ENCODE data around the gene PAX4. TPM values are rescaled to one million over a fixed set of nuclear protein-coding genes. Genes with fewer than 3 reads are reported as not detected.

Gene PAX4
- total RNA-seq, 2 experiments from 2014 or later, result not detected

GRCh38 chr7:127591591-127591990, 26.4 kb downstream of the PAX4 start:
- Mint-ChIP-seq H3K36me3 (ENCODE audit: low read depth) (peaks cover 22% of the 10 kb centered on the region), H3K27ac (no peak overlapping the region), H3K4me1 (ENCODE audit: low read depth) (peaks cover 15% of the 10 kb centered on the region), H3K27me3 (ENCODE audit: low read depth) (no peaks in the 10 kb centered on the region), H3K4me3 (no peak overlapping the region), H3K9me3 (ENCODE audit: insufficient read depth) (no peaks in the 10 kb centered on the region)
- CTCF ChIA-PET, result no interaction called here
- POLR2A ChIA-PET, result no interaction called here
- DNase-seq (no peak), ATAC-seq (no peak)

- Mint-ChIP-seq H3K36me3 (ENCODE audit: low read depth) (peaks cover 22% of the 10 kb centered on the region), H3K4me3 (no peak overlapping the region), H3K27ac (no peak overlapping the region), H3K4me1 (ENCODE audit: low read depth) (peaks cover 15% of the 10 kb centered on the region), H3K9me3 (ENCODE audit: insufficient read depth) (no peaks in the 10 kb centered on the region), H3K27me3 (ENCODE audit: low read depth) (no peaks in the 10 kb centered on the region)
- ChIA-PET CTCF (no interaction called here), POLR2A (no interaction called here)
- ATAC-seq (no peak), DNase-seq (no peak)
Measured at GRCh38 chr7:127591189-127591588, 26.8 kb downstream of the PAX4 start.

- ChIA-PET POLR2A (no interaction called here), CTCF (no interaction called here)
- Mint-ChIP-seq H3K27ac (peak overlapping the region; percentile 60), H3K36me3 (ENCODE audit: low read depth) (peaks cover 22% of the 10 kb centered on the region), H3K27me3 (ENCODE audit: low read depth) (no peaks in the 10 kb centered on the region), H3K9me3 (ENCODE audit: insufficient read depth) (no peaks in the 10 kb centered on the region), H3K4me3 (peak overlapping the region; percentile 85), H3K4me1 (ENCODE audit: low read depth) (peaks cover 22% of the 10 kb centered on the region)
- ATAC-seq, result no peak
- no peak for DNase-seq
Measured at GRCh38 chr7:127589896-127590295, 28.0 kb downstream of the PAX4 start.

- no peaks in the 10 kb centered on the region for H3K9me3 Mint-ChIP-seq (ENCODE audit: insufficient read depth)
- DNase-seq (peak; percentile 55), ATAC-seq (peak; percentile 27)
- ChIA-PET POLR2A (interaction anchor here (1.9 kb wide), 1 partner anchor 197 kb away, joined by 9 read pairs; the partner anchor contains the start of gene ZNF800), CTCF (interaction anchor here (0.6 to 1.0 kb wide), 4 partner anchors 68 to 241 kb away, joined by 3 to 4 read pairs (median 3); no protein-coding TSS in a partner anchor)
- H3K27me3 Mint-ChIP-seq (ENCODE audit: low read depth), result no peaks in the 10 kb centered on the region
- peaks cover 32% of the 10 kb centered on the region for H3K4me1 Mint-ChIP-seq (ENCODE audit: low read depth)
- H3K36me3 Mint-ChIP-seq (ENCODE audit: low read depth), result peaks cover 26% of the 10 kb centered on the region
- H3K27ac Mint-ChIP-seq, result peak overlapping the region; percentile 86
- H3K4me3 Mint-ChIP-seq, result peak overlapping the region; percentile 85
Measured at GRCh38 chr7:127588697-127589482, 29.1 kb downstream of the PAX4 start.

- H3K4me3 Mint-ChIP-seq, result peak within 1 kb of the TSS; percentile 85
- H3K4me1 Mint-ChIP-seq (ENCODE audit: low read depth), result peaks cover 39% of the 10 kb centered on the region
- peak; percentile 88 for DNase-seq
- no peaks in the 10 kb centered on the region for H3K27me3 Mint-ChIP-seq (ENCODE audit: low read depth)
- CTCF ChIA-PET, result interaction anchor here (0.6 to 1.0 kb wide), 4 partner anchors 69 to 240 kb away, joined by 3 to 4 read pairs (median 3); no protein-coding TSS in a partner anchor
- peak within 1 kb of the TSS; percentile 86 for H3K27ac Mint-ChIP-seq
- peak; percentile 85 for ATAC-seq
- no peaks in the 10 kb centered on the region for H3K9me3 Mint-ChIP-seq (ENCODE audit: insufficient read depth)
- POLR2A ChIA-PET, result interaction anchor here (1.9 kb wide), 1 partner anchor 196 kb away, joined by 9 read pairs; the partner anchor contains the start of gene ZNF800
- peaks cover 30% of the 10 kb centered on the region for H3K36me3 Mint-ChIP-seq (ENCODE audit: low read depth)
Measured at GRCh38 chr7:127588019-127588696, 29.8 kb downstream of the PAX4 start, which contains the start of gene ARF5. Gene ARF5 (plus strand): TSS chr7:127588411. CDS start chr7:127588499, 88 bp downstream.

GRCh38 chr7:127587663-127588018, 30.3 kb downstream of the PAX4 start:
- CTCF ChIA-PET, result no interaction called here
- H3K27ac Mint-ChIP-seq, result no peak overlapping the region

GRCh38 chr7:127586346-127586745, 31.6 kb downstream of the PAX4 start:
- POLR2A ChIA-PET, result interaction anchor here (0.6 kb wide), 1 partner anchor 41 kb away, joined by 3 read pairs; no protein-coding TSS in a partner anchor
- Mint-ChIP-seq H3K27me3 (ENCODE audit: low read depth) (no peaks in the 10 kb centered on the region), H3K27ac (no peak overlapping the region), H3K4me3 (no peak overlapping the region), H3K9me3 (ENCODE audit: insufficient read depth) (no peaks in the 10 kb centered on the region), H3K36me3 (ENCODE audit: low read depth) (peaks cover 41% of the 10 kb centered on the region), H3K4me1 (ENCODE audit: low read depth) (peaks cover 54% of the 10 kb centered on the region)
- CTCF ChIA-PET, result interaction anchor here (0.8 to 3.0 kb wide), 5 partner anchors 42 to 623 kb away, joined by 3 to 11 read pairs (median 3); no protein-coding TSS in a partner anchor
- no peak for ATAC-seq
- no peak for DNase-seq

More at GRCh38 chr7:127587663-127588018, 30.3 kb downstream of the PAX4 start:
- Mint-ChIP-seq H3K4me1 (ENCODE audit: low read depth) (peaks cover 45% of the 10 kb centered on the region), H3K4me3 (peak overlapping the region; percentile 71), H3K27me3 (ENCODE audit: low read depth) (no peaks in the 10 kb centered on the region), H3K36me3 (ENCODE audit: low read depth) (peaks cover 36% of the 10 kb centered on the region), H3K9me3 (ENCODE audit: insufficient read depth) (no peaks in the 10 kb centered on the region)
- ATAC-seq (no peak), DNase-seq (no peak)
- POLR2A ChIA-PET, result interaction anchor here (1.9 kb wide), 1 partner anchor 196 kb away, joined by 9 read pairs; the partner anchor contains the start of gene ZNF800

GRCh38 chr7:127585044-127585953, 32.6 kb downstream of the PAX4 start, which contains the start of gene GCC1:
Gene GCC1 (minus strand): TSS chr7:127585596. CDS start chr7:127585182, 414 bp downstream.
- no peaks in the 10 kb centered on the region for H3K9me3 Mint-ChIP-seq (ENCODE audit: insufficient read depth)
- POLR2A ChIA-PET, result interaction anchor here (0.6 to 1.9 kb wide), 7 partner anchors 11 to 624 kb away, joined by 3 to 8 read pairs (median 4); partner anchors contain the start of gene ZNF800
- CTCF ChIA-PET, result interaction anchor here (0.8 to 3.0 kb wide), 7 partner anchors 13 to 624 kb away, joined by 3 to 11 read pairs (median 3); no protein-coding TSS in a partner anchor
- ATAC-seq, result peak; percentile 76
- peak within 1 kb of the TSS; percentile 97 for H3K27ac Mint-ChIP-seq
- H3K4me3 Mint-ChIP-seq, result peak within 1 kb of the TSS; percentile 94
- H3K36me3 Mint-ChIP-seq (ENCODE audit: low read depth), result peaks cover 39% of the 10 kb centered on the region
- peaks cover 58% of the 10 kb centered on the region for H3K4me1 Mint-ChIP-seq (ENCODE audit: low read depth)
- H3K27me3 Mint-ChIP-seq (ENCODE audit: low read depth), result no peaks in the 10 kb centered on the region
- peak; percentile 94 for DNase-seq

- H3K4me3 Mint-ChIP-seq, result peak overlapping the region; percentile 94
- ChIA-PET POLR2A (interaction anchor here (0.9 to 1.9 kb wide), 4 partner anchors 12 to 625 kb away, joined by 3 to 8 read pairs (median 4); partner anchors contain the start of gene ZNF800), CTCF (interaction anchor here (1.1 to 3.0 kb wide), 3 partner anchors 36 to 624 kb away, joined by 3 to 11 read pairs (median 4); no protein-coding TSS in a partner anchor)
- no peak for ATAC-seq
- peaks cover 54% of the 10 kb centered on the region for H3K4me1 Mint-ChIP-seq (ENCODE audit: low read depth)
- H3K36me3 Mint-ChIP-seq (ENCODE audit: low read depth), result peaks cover 35% of the 10 kb centered on the region
- no peaks in the 10 kb centered on the region for H3K9me3 Mint-ChIP-seq (ENCODE audit: insufficient read depth)
- peak overlapping the region; percentile 97 for H3K27ac Mint-ChIP-seq
- H3K27me3 Mint-ChIP-seq (ENCODE audit: low read depth), result no peaks in the 10 kb centered on the region
- DNase-seq, result no peak
Measured at GRCh38 chr7:127584648-127585043, 33.3 kb downstream of the PAX4 start.

- Mint-ChIP-seq H3K4me3 (no peak overlapping the region), H3K36me3 (ENCODE audit: low read depth) (peaks cover 35% of the 10 kb centered on the region), H3K27me3 (ENCODE audit: low read depth) (no peaks in the 10 kb centered on the region), H3K4me1 (ENCODE audit: low read depth) (peaks cover 46% of the 10 kb centered on the region), H3K27ac (no peak overlapping the region), H3K9me3 (ENCODE audit: insufficient read depth) (no peaks in the 10 kb centered on the region)
- DNase-seq (no peak), ATAC-seq (no peak)
- ChIA-PET POLR2A (interaction anchor here (1.1 kb wide), 1 partner anchor 190 kb away, joined by 5 read pairs; the partner anchor contains the start of gene ZNF800), CTCF (no interaction called here)
Measured at GRCh38 chr7:127582361-127582760, 35.6 kb downstream of the PAX4 start.

Data from activated CD8-positive, alpha-beta T cell treated with anti-CD3 and anti-CD28 coated beads, Interleukin-2, amount 10 ng/mL, durations not matched to agents 7 days and 5 days (primary cell).